GM20000 (cell line): ENCODE results near the gene POR.

ENCODE experiments used
- DNase-seq: peaks from one replicate; pipeline ENCODE4 v3.0.0; 2012; ENCODE audit warnings: low spot score
- TF ChIP-seq, protein P1 (sequence below): IDR thresholded peaks from 2 replicates; pipeline ENCODE4 v1.5.1; 2012; ENCODE audit warnings: mild to moderate bottlenecking, control low read depth; ENCODE audit errors: extremely low read depth, missing control alignments

POR gene

GRCh38 chr7:75985009-75985517 lies 70.1 kb downstream of the POR start:
- TF ChIP-seq, protein P1, sequence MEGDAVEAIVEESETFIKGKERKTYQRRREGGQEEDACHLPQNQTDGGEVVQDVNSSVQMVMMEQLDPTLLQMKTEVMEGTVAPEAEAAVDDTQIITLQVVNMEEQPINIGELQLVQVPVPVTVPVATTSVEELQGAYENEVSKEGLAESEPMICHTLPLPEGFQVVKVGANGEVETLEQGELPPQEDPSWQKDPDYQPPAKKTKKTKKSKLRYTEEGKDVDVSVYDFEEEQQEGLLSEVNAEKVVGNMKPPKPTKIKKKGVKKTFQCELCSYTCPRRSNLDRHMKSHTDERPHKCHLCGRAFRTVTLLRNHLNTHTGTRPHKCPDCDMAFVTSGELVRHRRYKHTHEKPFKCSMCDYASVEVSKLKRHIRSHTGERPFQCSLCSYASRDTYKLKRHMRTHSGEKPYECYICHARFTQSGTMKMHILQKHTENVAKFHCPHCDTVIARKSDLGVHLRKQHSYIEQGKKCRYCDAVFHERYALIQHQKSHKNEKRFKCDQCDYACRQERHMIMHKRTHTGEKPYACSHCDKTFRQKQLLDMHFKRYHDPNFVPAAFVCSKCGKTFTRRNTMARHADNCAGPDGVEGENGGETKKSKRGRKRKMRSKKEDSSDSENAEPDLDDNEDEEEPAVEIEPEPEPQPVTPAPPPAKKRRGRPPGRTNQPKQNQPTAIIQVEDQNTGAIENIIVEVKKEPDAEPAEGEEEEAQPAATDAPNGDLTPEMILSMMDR = no peak
- no peak for DNase-seq

GRCh38 chr7:75985518-75986146 lies 70.7 kb downstream of the POR start:
- DNase-seq = no peak
- TF ChIP-seq, protein P1 = no peak

DNA sequence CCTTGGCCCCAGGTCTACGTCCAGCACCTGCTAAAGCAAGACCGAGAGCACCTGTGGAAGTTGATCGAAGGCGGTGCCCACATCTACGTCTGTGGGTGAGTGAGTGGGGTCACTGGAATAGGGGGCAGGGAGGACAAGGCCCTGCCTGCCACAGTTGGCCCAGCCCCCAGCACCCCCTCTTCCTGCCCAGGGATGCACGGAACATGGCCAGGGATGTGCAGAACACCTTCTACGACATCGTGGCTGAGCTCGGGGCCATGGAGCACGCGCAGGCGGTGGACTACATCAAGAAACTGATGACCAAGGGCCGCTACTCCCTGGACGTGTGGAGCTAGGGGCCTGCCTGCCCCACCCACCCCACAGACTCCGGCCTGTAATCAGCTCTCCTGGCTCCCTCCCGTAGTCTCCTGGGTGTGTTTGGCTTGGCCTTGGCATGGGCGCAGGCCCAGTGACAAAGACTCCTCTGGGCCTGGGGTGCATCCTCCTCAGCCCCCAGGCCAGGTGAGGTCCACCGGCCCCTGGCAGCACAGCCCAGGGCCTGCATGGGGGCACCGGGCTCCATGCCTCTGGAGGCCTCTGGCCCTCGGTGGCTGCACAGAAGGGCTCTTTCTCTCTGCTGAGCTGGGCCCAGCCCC lies 71.3 kb downstream of the POR start:
- DNase-seq = no peak
- TF ChIP-seq, protein P1 = no peak

GRCh38 chr7:75987026-75987804 lies 72.3 kb downstream of the POR start:
- TF ChIP-seq, protein P1 = no peak
- no peak for DNase-seq

DNA sequence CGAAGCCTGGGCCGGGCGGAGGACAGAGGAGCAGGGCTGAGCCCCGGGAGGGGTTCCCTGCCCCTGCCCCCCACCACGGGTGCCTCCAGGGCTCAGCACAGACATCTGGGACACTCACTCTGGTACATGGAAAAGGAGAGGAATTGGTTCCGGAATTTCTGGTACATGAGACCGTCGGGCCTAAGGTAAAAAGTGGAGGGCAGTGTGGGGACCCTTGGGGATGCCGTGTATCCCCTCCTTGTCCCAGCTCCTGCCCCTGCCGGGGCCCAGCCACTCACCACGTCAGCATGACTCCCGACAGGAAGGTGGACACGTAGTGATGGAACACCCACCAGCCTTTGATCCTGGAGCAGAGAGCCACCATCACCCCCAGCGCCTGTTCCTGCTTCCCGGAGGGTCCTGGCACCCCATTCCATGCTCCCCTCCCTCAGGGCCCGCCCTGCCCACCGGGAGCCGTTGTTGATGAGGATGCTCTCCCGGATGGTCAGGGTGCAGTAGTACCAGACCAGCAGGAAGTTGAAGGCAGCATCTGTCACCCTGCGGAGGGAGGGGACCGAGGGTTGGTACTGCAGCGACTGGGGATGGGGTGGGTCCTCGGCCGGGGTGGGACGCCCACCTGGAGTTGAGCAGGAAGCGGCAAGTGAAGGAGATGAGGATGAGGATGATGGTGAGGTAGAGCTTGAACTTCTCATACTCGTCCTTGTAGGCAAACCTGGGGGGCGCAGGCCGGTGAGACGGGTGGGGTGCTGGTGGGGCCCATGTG lies 73.0 kb downstream of the POR start:
- TF ChIP-seq, protein P1 = no peak
- no peak for DNase-seq

DNA sequence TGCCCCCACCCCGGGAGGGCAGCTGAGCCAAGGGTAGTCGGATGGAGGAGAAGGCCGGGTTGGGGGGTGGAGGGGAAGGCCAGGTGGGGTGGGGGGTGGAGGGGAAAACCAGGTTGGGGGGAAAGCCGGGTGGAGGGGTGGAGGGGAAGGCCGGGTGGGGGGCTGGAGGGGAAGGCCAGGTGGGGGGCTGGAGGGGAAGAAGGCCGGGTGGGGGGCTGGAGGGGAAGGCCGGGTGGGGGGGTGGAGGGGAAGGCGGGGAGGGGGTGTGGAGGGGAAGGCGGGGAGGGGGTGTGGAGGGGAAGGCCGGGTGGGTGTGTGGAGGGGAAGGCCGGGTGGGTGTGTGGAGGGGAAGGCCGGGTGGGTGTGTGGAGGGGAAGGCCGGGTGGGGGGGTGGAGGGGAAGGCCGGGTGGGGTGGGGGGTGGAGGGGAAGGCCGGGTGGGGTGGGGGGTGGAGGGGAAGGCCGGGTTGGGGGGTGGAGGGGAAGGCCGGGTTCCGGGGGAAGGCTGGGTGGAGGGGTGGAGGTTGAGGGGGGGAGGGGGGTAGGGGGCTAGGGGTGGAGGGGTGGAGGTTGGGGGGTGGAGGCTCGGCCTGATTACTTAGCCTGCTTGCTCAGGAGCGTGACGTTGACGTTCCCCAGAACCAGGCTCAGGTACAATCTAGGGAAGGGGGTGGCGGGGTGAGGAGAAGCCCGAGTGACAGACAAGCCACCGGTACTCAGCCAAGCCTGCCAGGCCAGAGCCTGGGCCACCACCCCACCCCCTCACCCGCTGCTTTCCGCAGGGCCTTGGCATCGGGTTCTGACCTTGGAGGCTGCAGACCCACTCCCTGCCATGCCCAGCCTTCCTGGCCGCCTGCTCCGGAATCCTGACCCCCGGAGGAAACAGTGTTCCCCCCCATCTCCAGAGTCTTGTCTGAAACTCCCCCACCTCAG lies 73.9 kb downstream of the POR start:
- TF ChIP-seq, protein P1 = no peak
- DNase-seq = peak; percentile 55
